MM.1S (cell line): ENCODE data around the gene HRAS.

Experiments used
- DNase-seq: peaks from one replicate; pipeline ENCODE4 v3.0.0-alpha.2; 2015
- H2AFZ ChIP-seq: fragments of 300-600 bp; sonication (generic); 2 replicates; pipeline ENCODE4 v1.6.0; 2016; ENCODE audit warnings: antibody characterized with exemption, low read length
- H3F3A ChIP-seq: fragments of 300-600 bp; sonication (generic); 2 replicates; pipeline ENCODE4 v1.6.1; 2016; ENCODE audit warnings: mild to moderate bottlenecking, antibody characterized with exemption, low read length, moderate library complexity, mixed read lengths; ENCODE audit not compliant: insufficient read depth
- H3K27ac ChIP-seq: fragments of 300-600 bp; sonication (generic); 2 replicates; pipeline ENCODE4 v1.5.1; 2016; ENCODE audit warnings: mild to moderate bottlenecking, low read length
- H3K27me3 ChIP-seq: fragments of 300-600 bp; sonication (generic); replicated peaks from 2 replicates; pipeline ENCODE4 v1.6.0; 2016; ENCODE audit warnings: low read length; ENCODE audit not compliant: insufficient read depth
- H3K36me3 ChIP-seq: fragments of 300-600 bp; sonication (generic); replicated peaks from 2 replicates; pipeline ENCODE4 v1.6.1; 2016; ENCODE audit warnings: mild to moderate bottlenecking, low read length, mixed read lengths; ENCODE audit not compliant: insufficient read depth
- H3K4me1 ChIP-seq: fragments of 300-600 bp; sonication (generic); 2 replicates; pipeline ENCODE4 v1.6.1; 2016; ENCODE audit warnings: low read length, mixed read lengths
- H3K4me2 ChIP-seq: fragments of 300-600 bp; sonication (generic); 2 replicates; pipeline ENCODE4 v1.6.0; 2016; ENCODE audit warnings: low read depth, low read length
- H3K4me3 ChIP-seq: fragments of 300-600 bp; sonication (generic); 2 replicates; pipeline ENCODE4 v1.5.1; 2016; ENCODE audit warnings: low read length, mixed read lengths
- H3K79me2 ChIP-seq: fragments of 300-600 bp; sonication (generic); 2 replicates; pipeline ENCODE4 v1.6.1; 2016; ENCODE audit warnings: mixed run types, low read length, mixed read lengths
- H3K9ac ChIP-seq: fragments of 300-600 bp; sonication (generic); 2 replicates; pipeline ENCODE4 v1.6.1; 2016; ENCODE audit warnings: low read length, mixed read lengths
- H3K9me2 ChIP-seq: fragments of 300-600 bp; sonication (generic); replicated peaks from 2 replicates; pipeline ENCODE4 v1.6.1; 2016; ENCODE audit warnings: mild to moderate bottlenecking, low read length, mixed read lengths; ENCODE audit not compliant: insufficient read depth
- H3K9me3 ChIP-seq: fragments of 300-600 bp; sonication (generic); replicated peaks from 2 replicates; pipeline ENCODE4 v1.6.1; 2016; ENCODE audit warnings: mild to moderate bottlenecking, low read length, mixed read lengths; ENCODE audit not compliant: insufficient read depth
- H4K20me1 ChIP-seq: fragments of 300-600 bp; sonication (generic); 2 replicates; pipeline ENCODE4 v1.6.1; 2016; ENCODE audit warnings: mild to moderate bottlenecking, low read length, moderate library complexity, mixed read lengths; ENCODE audit not compliant: insufficient read depth
- CTCF ChIP-seq: fragments of 300-600 bp; sonication (generic); IDR thresholded peaks from 2 replicates; pipeline ENCODE4 v1.5.1; 2016; ENCODE audit warnings: antibody characterized with exemption, low read length, mixed read lengths
- EZH2 ChIP-seq: fragments of 300-600 bp; sonication (generic); optimal IDR thresholded peaks from 2 replicates; pipeline ENCODE3; 2017; ENCODE audit warnings: low read depth, mild to moderate bottlenecking, antibody characterized with exemption, low read length, mixed read lengths
- EZH2phosphoT487 ChIP-seq: fragments of 300-600 bp; sonication (generic); IDR thresholded peaks from 2 replicates; pipeline ENCODE4 v1.6.1; 2018; ENCODE audit warnings: antibody characterized with exemption, low read length

HRAS gene

DNA sequence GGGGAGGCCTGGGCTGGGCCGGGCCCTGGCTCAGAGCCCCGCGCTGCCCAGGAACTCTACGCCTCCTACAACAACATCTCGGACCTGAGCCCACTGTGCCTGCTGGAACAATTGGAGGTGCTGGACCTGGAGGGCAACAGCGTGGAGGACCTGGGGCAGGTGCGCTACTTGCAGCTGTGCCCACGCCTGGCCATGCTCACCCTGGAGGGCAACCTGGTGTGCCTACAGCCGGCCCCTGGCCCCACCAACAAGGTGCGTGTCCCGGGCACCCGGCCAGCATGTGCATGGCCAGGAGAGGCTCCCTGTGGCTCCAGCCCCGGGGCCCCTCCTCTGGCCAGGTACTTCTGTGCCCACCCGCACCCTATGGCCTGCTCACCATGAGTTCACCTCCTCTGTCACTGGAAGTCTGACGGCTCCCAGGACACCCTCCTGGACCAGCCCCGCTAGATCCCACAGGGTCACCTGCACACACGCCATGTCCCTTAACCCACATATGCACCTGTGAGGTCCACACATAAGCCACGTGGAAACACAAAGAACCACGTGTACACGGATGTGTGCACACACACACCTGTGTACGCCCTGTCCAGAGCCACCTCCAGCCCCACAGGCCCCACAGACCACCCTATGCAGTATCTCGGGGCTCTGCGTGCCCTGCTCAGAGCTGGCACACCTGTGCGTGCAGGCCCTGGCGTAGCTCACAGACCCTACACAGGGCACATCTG, 14.8 kb upstream of the HRAS start:
- Histone ChIP-seq H3K9me2 (no peaks in the 10 kb centered on the region), H4K20me1 (no peaks in the 10 kb centered on the region), H3K79me2 (no peaks in the 10 kb centered on the region), H3K4me1 (no peaks in the 10 kb centered on the region), H3K4me3 (no peak overlapping the region), H2AFZ (no peak overlapping the region), H3K27me3 (peaks cover 4% of the 10 kb centered on the region), H3K4me2 (no peak overlapping the region), H3K9me3 (no peaks in the 10 kb centered on the region), H3F3A (no peaks in the 10 kb centered on the region), H3K9ac (no peak overlapping the region), H3K27ac (no peak overlapping the region), H3K36me3 (no peaks in the 10 kb centered on the region)
- no peak for DNase-seq
- TF ChIP-seq EZH2phosphoT487 (no peak), EZH2 (no peak), CTCF (no peak)

GRCh38 chr11:548700-549603, 13.6 kb upstream of the HRAS start:
- no peaks in the 10 kb centered on the region for H3K9me3 ChIP-seq
- H3K9ac ChIP-seq: no peak overlapping the region
- no peak overlapping the region for H3K4me3 ChIP-seq
- H3F3A ChIP-seq: no peaks in the 10 kb centered on the region
- 0 out of 2 replicates have a peak, but pooled peaks cover 3% of the 10 kb centered on the region for H3K27me3 ChIP-seq
- no peaks in the 10 kb centered on the region for H3K36me3 ChIP-seq
- H3K27ac ChIP-seq: no peak overlapping the region
- DNase-seq: no peak
- H3K9me2 ChIP-seq: no peaks in the 10 kb centered on the region
- H2AFZ ChIP-seq: no peak overlapping the region
- TF ChIP-seq CTCF: no peak
- TF ChIP-seq EZH2: no peak
- no peak for TF ChIP-seq EZH2phosphoT487
- no peaks in the 10 kb centered on the region for H3K79me2 ChIP-seq
- no peaks in the 10 kb centered on the region for H3K4me1 ChIP-seq
- H4K20me1 ChIP-seq: no peaks in the 10 kb centered on the region
- H3K4me2 ChIP-seq: no peak overlapping the region

DNA sequence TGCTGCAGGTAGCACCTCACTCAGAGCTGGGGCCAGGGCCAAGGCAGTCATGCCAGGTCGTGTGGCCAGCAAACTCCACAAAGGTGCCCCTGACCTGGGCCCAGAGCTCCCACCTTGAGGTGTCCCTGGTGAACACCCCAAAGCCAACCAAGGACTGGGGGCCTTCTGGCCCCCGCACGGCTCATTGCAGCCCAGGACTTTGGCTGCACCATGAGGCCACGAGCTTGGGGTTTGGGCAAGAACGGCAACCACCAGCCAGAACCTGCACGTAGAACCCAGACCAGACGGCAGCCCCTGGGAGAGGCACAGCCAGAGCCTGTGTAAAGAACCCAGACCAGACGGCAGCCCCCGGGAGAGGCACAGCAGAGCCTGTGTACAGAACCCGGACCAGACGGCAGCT, 9.8 kb upstream of the HRAS start:
- Histone ChIP-seq H3F3A (no peaks in the 10 kb centered on the region), H3K4me3 (no peak overlapping the region), H3K9me2 (no peaks in the 10 kb centered on the region), H3K9ac (no peak overlapping the region), H3K4me2 (no peak overlapping the region), H3K79me2 (no peaks in the 10 kb centered on the region), H2AFZ (no peak overlapping the region), H3K27ac (no peak overlapping the region), H3K9me3 (no peaks in the 10 kb centered on the region), H3K27me3 (0 out of 2 replicates have a peak, but pooled peaks cover 3% of the 10 kb centered on the region), H4K20me1 (no peaks in the 10 kb centered on the region), H3K36me3 (no peaks in the 10 kb centered on the region), H3K4me1 (no peaks in the 10 kb centered on the region)
- no peak for DNase-seq
- no peak for TF ChIP-seq EZH2phosphoT487
- no peak for TF ChIP-seq CTCF
- no peak for TF ChIP-seq EZH2
